ENCODE data around the gene COX8C.

GRCh38 chr14:93332853-93333630, 13.9 kb upstream of the COX8C start, which contains the start of gene BTBD7:
- TF ChIP-seq, protein P1, sequence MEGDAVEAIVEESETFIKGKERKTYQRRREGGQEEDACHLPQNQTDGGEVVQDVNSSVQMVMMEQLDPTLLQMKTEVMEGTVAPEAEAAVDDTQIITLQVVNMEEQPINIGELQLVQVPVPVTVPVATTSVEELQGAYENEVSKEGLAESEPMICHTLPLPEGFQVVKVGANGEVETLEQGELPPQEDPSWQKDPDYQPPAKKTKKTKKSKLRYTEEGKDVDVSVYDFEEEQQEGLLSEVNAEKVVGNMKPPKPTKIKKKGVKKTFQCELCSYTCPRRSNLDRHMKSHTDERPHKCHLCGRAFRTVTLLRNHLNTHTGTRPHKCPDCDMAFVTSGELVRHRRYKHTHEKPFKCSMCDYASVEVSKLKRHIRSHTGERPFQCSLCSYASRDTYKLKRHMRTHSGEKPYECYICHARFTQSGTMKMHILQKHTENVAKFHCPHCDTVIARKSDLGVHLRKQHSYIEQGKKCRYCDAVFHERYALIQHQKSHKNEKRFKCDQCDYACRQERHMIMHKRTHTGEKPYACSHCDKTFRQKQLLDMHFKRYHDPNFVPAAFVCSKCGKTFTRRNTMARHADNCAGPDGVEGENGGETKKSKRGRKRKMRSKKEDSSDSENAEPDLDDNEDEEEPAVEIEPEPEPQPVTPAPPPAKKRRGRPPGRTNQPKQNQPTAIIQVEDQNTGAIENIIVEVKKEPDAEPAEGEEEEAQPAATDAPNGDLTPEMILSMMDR (IDR thresholded peaks at IDR 0.05), result peak in 6 of 7 experiments; percentile 15 to 59 (median 48)
- TF ChIP-seq POLR2A (IDR thresholded peaks at IDR 0.05), result peak; percentile 34 to 55 (median 49)
